Measurements from ENCODE around the gene ANKS3. TPM values are rescaled to one million over a fixed set of nuclear protein-coding genes. Genes with fewer than 3 reads are reported as not detected.

ANKS3 gene
- total and polyA plus RNA-seq, 10 of the 15 experiments (the other 5 are each of a cell fraction or from before 2014, with no cell fraction given): 0.29 to 14.2 (median 8.5) TPM

GRCh38 chr16:4667203-4667963 is 66.7 kb downstream of the ANKS3 start:
- no TSS peak for BruUV-seq (replicated peaks)
- Histone ChIP-seq H2AFZ (ENCODE audit: control insufficient read depth, low read depth, low read length) (no peak overlapping the region), H4K20me1 (ENCODE audit: control insufficient read depth, insufficient read depth) (no peaks in the 10 kb centered on the region; the same call in 1 of the 2 replicates), H3K36me3 (ENCODE audit: control insufficient read depth in 2 of 2, insufficient read depth in 2 of 2, low read length in 1 of 2) (peaks cover 16 to 31% of the 10 kb centered on the region in 2 experiments; a peak in 3 of 4 replicates), H3K9ac (ENCODE audit: control insufficient read depth, insufficient read depth, low read length) (no peak overlapping the region), H3K27me3 (replicated peaks in 1 of 2; ENCODE audit: control insufficient read depth in 2 of 2, insufficient read depth in 2 of 2, low read length in 1 of 2) (no peaks in the 10 kb centered on the region), H3K4me2 (ENCODE audit: control insufficient read depth, insufficient read depth) (no peak overlapping the region), H3K27ac (ENCODE audit: control insufficient read depth, insufficient read depth) (no peak overlapping the region), H3K4me3 (no peak overlapping the region), H3K9me3 (replicated peaks; ENCODE audit: control insufficient read depth, insufficient read depth, low read length) (no peaks in the 10 kb centered on the region), H3K4me1 (ENCODE audit: control insufficient read depth, insufficient read depth, low read length) (peaks cover 16% of the 10 kb centered on the region), H3K79me2 (ENCODE audit: control insufficient read depth, insufficient read depth, low read length) (no peaks in the 10 kb centered on the region)
- intact Hi-C loops (cut with micrococcal nuclease; ENCODE audit: unreplicated experiment) (no loop called here), in situ Hi-C loops (cut with MboI) (no loop called here)
- 98% methylated on average over 20 of the region's 20 CpGs for WGBS (ENCODE audit: insufficient coverage, insufficient replicate concordance, low lambda C conversion rate, missing lambda C conversion rate)
- ChIA-PET RAD21 (ENCODE audit: unreplicated experiment) (no interaction called here), POLR2A (no interaction called here), CTCF (no interaction called here), SMC1A (ENCODE audit: uncharacterized antibody, unreplicated experiment) (no interaction called here)
- FAIRE-seq: no peak
- no peak for DNase-seq (ENCODE audit: low read depth, low spot score)
- ATAC-seq: no peak
- TF ChIP-seq SMAD1 (IDR thresholded peaks at IDR 0.05; ENCODE audit: low read depth, partially characterized antibody) (no peak), CBX5 (IDR thresholded peaks at IDR 0.05; ENCODE audit: low read depth) (no peak), FOXM1 (IDR thresholded peaks at IDR 0.05; ENCODE audit: low read depth, low read length) (no peak), TAF1 (IDR thresholded peaks at IDR 0.05; ENCODE audit: borderline replicate concordance, low read depth, low read length) (no peak), ZSCAN29 (IDR thresholded peaks at IDR 0.05) (no peak), CREB1 (IDR thresholded peaks at IDR 0.05; ENCODE audit: low read depth) (no peak), PAX8 (IDR thresholded peaks at IDR 0.05) (no peak), HDAC2 (IDR thresholded peaks at IDR 0.05) (no peak), MTA2 (IDR thresholded peaks at IDR 0.05; ENCODE audit: low read depth) (no peak), GATAD2B (conservative IDR thresholded peaks at IDR 0.05; ENCODE audit: low read depth) (no peak), IRF5 (IDR thresholded peaks at IDR 0.05; ENCODE audit: borderline replicate concordance) (no peak), ZNF592 (IDR thresholded peaks at IDR 0.05) (no peak), ZNF687 (IDR thresholded peaks at IDR 0.05) (no peak), NFYB (IDR thresholded peaks at IDR 0.05; ENCODE audit: insufficient read depth, low read depth, low read length) (no peak)
